Adrenal gland (tissue), 5 donors: ENCODE measurements around the gene ELL.

Source experiments
- POLR2A ChIP-seq, 2 donors: fragments of 450-650 bp; IDR thresholded peaks; one replicate each; pipeline ENCODE4 v1.6.1; 2017; ENCODE audit warnings: antibody characterized with exemption in 2 of 2, mild to moderate bottlenecking in 2 of 2, moderate library complexity in 1 of 2
- TF ChIP-seq, protein P1 (sequence below), 6 experiments: fragments of 450-650 bp in 4 of 6; fragments of 200-600 bp in 2 of 6; sonication (generic) in 1 of 6; IDR thresholded peaks; 1 replicate in 5 of 6; 2 replicates in 1 of 6; pipeline versions ENCODE4 v1.5.1 to v1.8.0; 2016 to 2021; ENCODE audit warnings: antibody characterized with exemption in 6 of 6, mild to moderate bottlenecking in 2 of 6, moderate library complexity in 1 of 6
- donor health status: DM: no; HTN: no; CAD: no.

DNA sequence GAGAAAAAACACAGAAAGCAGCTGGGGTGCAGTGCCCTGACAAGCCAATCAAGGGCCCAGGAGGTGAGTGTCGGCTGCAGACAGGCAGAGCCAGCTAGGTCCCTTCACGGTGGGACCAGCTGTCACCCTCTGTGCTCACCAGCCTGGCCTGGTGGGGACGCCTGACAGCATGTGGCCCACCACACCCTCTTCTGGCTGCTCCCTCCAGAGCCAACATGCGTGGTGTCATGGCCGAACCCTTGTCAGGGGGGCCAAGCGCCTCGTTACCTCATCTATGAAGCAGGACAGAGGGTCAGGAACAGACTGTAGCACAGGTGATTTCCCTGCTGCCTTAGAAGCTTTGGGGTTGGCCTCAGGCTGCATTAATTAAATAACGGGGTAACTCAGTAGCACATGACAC is 43.9 kb downstream of the ELL start:
- TF ChIP-seq, protein P1, sequence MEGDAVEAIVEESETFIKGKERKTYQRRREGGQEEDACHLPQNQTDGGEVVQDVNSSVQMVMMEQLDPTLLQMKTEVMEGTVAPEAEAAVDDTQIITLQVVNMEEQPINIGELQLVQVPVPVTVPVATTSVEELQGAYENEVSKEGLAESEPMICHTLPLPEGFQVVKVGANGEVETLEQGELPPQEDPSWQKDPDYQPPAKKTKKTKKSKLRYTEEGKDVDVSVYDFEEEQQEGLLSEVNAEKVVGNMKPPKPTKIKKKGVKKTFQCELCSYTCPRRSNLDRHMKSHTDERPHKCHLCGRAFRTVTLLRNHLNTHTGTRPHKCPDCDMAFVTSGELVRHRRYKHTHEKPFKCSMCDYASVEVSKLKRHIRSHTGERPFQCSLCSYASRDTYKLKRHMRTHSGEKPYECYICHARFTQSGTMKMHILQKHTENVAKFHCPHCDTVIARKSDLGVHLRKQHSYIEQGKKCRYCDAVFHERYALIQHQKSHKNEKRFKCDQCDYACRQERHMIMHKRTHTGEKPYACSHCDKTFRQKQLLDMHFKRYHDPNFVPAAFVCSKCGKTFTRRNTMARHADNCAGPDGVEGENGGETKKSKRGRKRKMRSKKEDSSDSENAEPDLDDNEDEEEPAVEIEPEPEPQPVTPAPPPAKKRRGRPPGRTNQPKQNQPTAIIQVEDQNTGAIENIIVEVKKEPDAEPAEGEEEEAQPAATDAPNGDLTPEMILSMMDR (IDR thresholded peaks at IDR 0.05), result no peak
- no peak for TF ChIP-seq POLR2A (IDR thresholded peaks at IDR 0.05)
